Measurements from ENCODE around the gene TEX14.
A peak's percentile ranks its signal among the peaks of the same experiment; 100 is the strongest.

Gene TEX14

GRCh38 chr17:58643147-58643546, 48.7 kb downstream of the TEX14 start:
- DNase-seq (ENCODE audit: low read depth): peak; percentile 39

- DNase-seq (ENCODE audit: low read depth): no peak
These were observed 49.9 kb downstream of the TEX14 start for GRCh38 chr17:58641887-58642311.

- DNase-seq (ENCODE audit: low read depth): no peak
These were observed 51.6 kb downstream of the TEX14 start for GRCh38 chr17:58640202-58640601.

- no peak for DNase-seq (ENCODE audit: low read depth)
These were observed 52.2 kb downstream of the TEX14 start for GRCh38 chr17:58639681-58640080.

- no peak for DNase-seq (ENCODE audit: low read depth)
These were observed 54.8 kb downstream of the TEX14 start for GRCh38 chr17:58637011-58637570.

- no peak for DNase-seq (ENCODE audit: low read depth)
These were observed 59.2 kb downstream of the TEX14 start for GRCh38 chr17:58632324-58633314.

- peak; percentile 85 for DNase-seq (ENCODE audit: low read depth)
These were observed 60.1 kb downstream of the TEX14 start for GRCh38 chr17:58631523-58632323.

GRCh38 chr17:58630883-58631522, 60.8 kb downstream of the TEX14 start:
- DNase-seq (ENCODE audit: low read depth): no peak

- DNase-seq (ENCODE audit: low read depth): no peak
These were observed 64.9 kb downstream of the TEX14 start for GRCh38 chr17:58626905-58627304.

GRCh38 chr17:58624751-58625150, 67.1 kb downstream of the TEX14 start:
- DNase-seq (ENCODE audit: low read depth): no peak

GRCh38 chr17:58621174-58621573, 70.7 kb downstream of the TEX14 start:
- DNase-seq (ENCODE audit: low read depth): no peak

- DNase-seq (ENCODE audit: low read depth): no peak
These were observed 73.5 kb downstream of the TEX14 start for GRCh38 chr17:58618336-58618735.

GRCh38 chr17:58617563-58617962, 74.3 kb downstream of the TEX14 start:
- DNase-seq (ENCODE audit: low read depth): no peak

GRCh38 chr17:58615768-58616659, 75.8 kb downstream of the TEX14 start:
- no peak for DNase-seq (ENCODE audit: low read depth)

GRCh38 chr17:58614859-58615459, 76.9 kb downstream of the TEX14 start:
- DNase-seq (ENCODE audit: low read depth): no peak

- DNase-seq (ENCODE audit: low read depth): no peak
These were observed 80.5 kb downstream of the TEX14 start for GRCh38 chr17:58611331-58611730.

GRCh38 chr17:58606934-58607333, 84.9 kb downstream of the TEX14 start:
- no peak for DNase-seq (ENCODE audit: low read depth)

GRCh38 chr17:58605986-58606385, 85.9 kb downstream of the TEX14 start:
- no peak for DNase-seq (ENCODE audit: low read depth)

GRCh38 chr17:58605470-58605869, 86.4 kb downstream of the TEX14 start:
- no peak for DNase-seq (ENCODE audit: low read depth)

GRCh38 chr17:58601976-58602375, 89.9 kb downstream of the TEX14 start:
- no peak for DNase-seq (ENCODE audit: low read depth)

GRCh38 chr17:58597371-58597770, 94.5 kb downstream of the TEX14 start:
- DNase-seq (ENCODE audit: low read depth): no peak
